Activated T-cell treated with anti-CD3 and anti-CD28 coated beads, Interleukin-2, amount 50 U/mL, for 4 hours (primary cell): Measurements from ENCODE around the gene C2orf42. TPM values are rescaled to one million over a fixed set of nuclear protein-coding genes. Genes with fewer than 3 reads are reported as not detected.
"Not testable (repeated sequence)": the region's sequence is repeated elsewhere in the genome, so short reads cannot be mapped to it uniquely, and the experiment has no call there.

Source experiments
- ATAC-seq, 2 donors: fragments of 200-7000 bp; cut with Tn5 transposase; one replicate each; pipeline ENCODE4 v1.10.0; 2021
- DNase-seq: peaks from one replicate; pipeline ENCODE4 v3.0.0-alpha.2; 2020
- H3K27me3 Mint-ChIP-seq: one replicate; pipeline ENCODE4 v1.8.0; 2021; ENCODE audit warnings: low read depth, mixed read lengths
- H3K36me3 Mint-ChIP-seq: one replicate; pipeline ENCODE4 v1.8.0; 2022; ENCODE audit warnings: mixed read lengths; ENCODE audit not compliant: insufficient read depth
- H3K4me1 Mint-ChIP-seq: one replicate; pipeline ENCODE4 v1.8.0; 2021; ENCODE audit warnings: low read depth, mixed read lengths
- H3K4me3 Mint-ChIP-seq: one replicate; pipeline ENCODE4 v1.8.0; 2021; ENCODE audit warnings: mild to moderate bottlenecking, moderate library complexity, mixed read lengths
- H3K9me3 Mint-ChIP-seq: one replicate; pipeline ENCODE4 v1.8.0; 2021; ENCODE audit warnings: mixed read lengths
- total RNA-seq, 3 donors: library from RNA; stranded (reverse); gene quantifications; one replicate each; pipeline ENCODE4 v1.2.1, GENCODE V29; 2021

Gene C2orf42
- total RNA-seq, 3 donors from 2014 or later, result 16.7 to 20.1 (median 18.5) TPM

DNA sequence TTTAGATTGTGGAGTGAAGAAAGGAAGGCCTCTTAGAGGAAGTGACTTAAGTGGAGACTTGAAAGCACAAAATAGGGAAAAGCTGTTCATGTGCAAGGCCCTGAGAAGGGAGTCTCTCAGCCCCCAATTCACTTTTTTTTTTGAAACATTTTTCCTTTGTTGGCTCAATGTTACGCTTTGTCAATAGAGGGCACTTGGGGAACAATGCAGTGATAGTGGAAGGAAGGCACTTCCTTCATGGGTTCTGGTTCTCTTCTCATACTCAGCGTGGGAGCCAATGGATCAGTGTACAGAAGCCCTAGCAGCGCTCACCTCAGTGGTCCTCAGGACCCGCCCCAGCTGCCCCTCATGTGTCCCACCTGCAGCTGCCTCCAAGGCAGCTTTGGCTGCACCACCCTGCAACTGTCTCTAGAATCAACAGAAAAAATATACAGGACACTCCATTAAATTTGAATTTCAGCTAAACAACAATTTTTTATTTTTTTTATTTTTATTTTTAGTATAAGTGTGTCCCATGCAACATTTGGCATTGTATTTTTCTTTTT is 8.6 kb upstream of the C2orf42 start:
- Mint-ChIP-seq H3K4me3 (no peak overlapping the region), H3K9me3 (no peaks in the 10 kb centered on the region), H3K36me3 (no peaks in the 10 kb centered on the region), H3K4me1 (no peaks in the 10 kb centered on the region), H3K27me3 (peaks cover 2% of the 10 kb centered on the region)
- ATAC-seq (no peak), DNase-seq (no peak)

DNA sequence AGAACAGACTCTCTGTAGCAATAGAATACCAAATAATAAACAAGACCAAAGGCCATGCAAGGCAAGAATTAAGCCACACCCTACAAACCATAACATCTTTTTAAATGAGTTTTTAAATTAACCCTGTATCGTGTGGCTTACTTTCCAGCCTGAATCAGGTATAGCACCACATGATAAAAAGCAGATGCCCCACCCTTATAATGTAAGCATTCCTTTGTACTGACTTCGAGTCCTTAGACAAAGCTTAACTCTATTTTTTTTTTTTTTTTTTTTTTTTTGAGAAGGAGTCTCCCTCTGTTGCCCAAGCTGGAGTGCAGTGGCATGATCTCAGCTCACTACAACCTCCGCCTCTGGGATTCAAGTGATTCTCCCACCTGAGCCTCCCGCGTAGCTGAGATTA is 1.7 kb upstream of the C2orf42 start:
- H3K4me1 Mint-ChIP-seq, result peaks cover 23% of the 10 kb centered on the region
- ATAC-seq (no peak), DNase-seq (no peak)
- no peak overlapping the region for H3K4me3 Mint-ChIP-seq
- no peaks in the 10 kb centered on the region for H3K27me3 Mint-ChIP-seq
- no peaks in the 10 kb centered on the region for H3K9me3 Mint-ChIP-seq
- peaks cover 6% of the 10 kb centered on the region for H3K36me3 Mint-ChIP-seq

DNA sequence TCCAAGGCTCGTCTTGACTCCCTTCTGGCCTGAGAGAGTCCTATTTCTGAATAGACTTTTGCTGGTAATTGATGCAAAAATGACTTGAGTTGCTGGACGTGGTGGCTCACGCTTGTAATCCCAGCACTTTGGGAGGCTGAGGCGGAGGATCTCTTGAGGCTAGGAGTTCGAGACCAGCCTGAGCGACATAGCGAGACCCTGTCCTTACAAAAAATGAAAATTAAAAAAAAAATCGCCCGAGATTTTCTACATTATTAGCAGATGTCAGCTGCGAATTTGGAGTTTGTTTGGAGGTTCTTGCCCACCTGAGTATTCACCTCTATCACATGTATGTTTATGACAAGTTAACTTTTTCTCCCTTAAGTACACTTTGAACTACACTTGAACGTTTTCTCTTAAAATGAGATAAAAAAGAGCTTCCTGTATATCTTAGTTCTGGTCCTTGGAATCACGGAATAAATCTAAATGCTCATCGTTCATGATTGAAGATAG is 471 bp upstream of the C2orf42 start:
- peaks cover 6% of the 10 kb centered on the region for H3K36me3 Mint-ChIP-seq
- no peak for ATAC-seq
- H3K9me3 Mint-ChIP-seq, result no peaks in the 10 kb centered on the region
- no peaks in the 10 kb centered on the region for H3K27me3 Mint-ChIP-seq
- H3K4me1 Mint-ChIP-seq, result peaks cover 23% of the 10 kb centered on the region
- no peak for DNase-seq
- H3K4me3 Mint-ChIP-seq, result peak overlapping the region; percentile 93

DNA sequence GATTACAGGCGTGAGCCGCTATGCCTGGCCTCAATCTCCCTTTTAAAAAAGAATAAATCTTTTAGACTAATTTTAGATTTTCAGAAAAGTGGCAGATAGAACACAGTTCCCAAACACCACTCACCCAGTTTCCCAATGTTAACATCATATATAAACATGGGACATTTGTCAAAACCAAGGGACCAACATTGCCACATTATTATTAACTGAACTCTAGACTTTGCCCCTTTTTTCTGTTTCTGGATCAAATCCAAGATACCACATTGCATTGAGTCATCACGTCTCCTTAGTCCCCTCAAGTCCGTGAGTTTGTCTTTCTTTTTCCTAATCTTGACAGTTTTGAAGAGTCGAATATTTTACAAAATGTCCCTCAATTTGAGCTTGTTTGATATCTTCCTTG is 2.4 kb downstream of the C2orf42 start:
- Mint-ChIP-seq H3K36me3 (peaks cover 6% of the 10 kb centered on the region), H3K4me1 (peaks cover 23% of the 10 kb centered on the region), H3K4me3 (peak overlapping the region; percentile 93), H3K27me3 (no peaks in the 10 kb centered on the region), H3K9me3 (no peaks in the 10 kb centered on the region)
- no peak for ATAC-seq
- DNase-seq, result no peak

DNA sequence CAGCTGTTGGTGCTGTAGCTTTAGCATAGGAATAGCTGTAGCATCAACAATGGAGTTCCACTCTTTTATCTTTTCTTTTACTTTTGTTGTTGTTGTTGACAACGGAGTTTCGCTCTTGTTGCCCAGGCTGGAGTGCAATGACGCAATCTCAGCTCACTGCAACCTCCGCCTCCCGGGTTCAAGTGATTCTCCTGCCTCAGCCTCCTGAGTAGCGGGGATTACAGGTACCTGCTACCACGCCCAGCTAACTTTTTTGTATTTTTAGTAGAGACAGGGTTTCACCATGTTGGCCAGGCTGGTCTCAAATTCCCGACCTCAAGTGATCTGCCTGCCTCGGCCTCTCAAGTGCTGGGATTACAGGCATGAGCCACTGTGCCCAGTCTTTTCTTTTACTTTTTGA is 3.6 kb downstream of the C2orf42 start:
- Mint-ChIP-seq H3K36me3 (peaks cover 13% of the 10 kb centered on the region), H3K4me1 (peaks cover 23% of the 10 kb centered on the region)
- H3K27me3 Mint-ChIP-seq, ATAC-seq, H3K4me3 Mint-ChIP-seq, DNase-seq, H3K9me3 Mint-ChIP-seq: not testable (repeated sequence)

DNA sequence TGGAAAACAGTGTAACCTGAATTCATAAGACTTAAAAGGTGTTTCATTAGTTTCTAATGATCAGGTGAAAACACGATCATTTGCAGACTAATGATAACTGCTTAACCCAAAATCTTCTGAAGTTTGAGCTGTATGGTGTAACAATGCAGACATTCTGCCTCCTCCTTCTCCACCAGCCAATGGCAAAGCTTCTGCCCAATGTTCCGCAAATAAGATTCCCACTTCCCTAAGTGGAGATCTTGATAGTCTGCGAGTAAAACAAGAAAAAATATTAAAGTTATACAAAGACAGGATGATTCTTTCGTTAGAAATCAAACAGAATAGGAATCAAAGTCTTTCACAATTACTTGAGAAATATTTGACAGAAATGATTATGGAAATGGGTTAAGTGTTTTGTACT is 8.1 kb downstream of the C2orf42 start:
- Mint-ChIP-seq H3K27me3 (no peaks in the 10 kb centered on the region), H3K4me1 (no peaks in the 10 kb centered on the region), H3K36me3 (peaks cover 17% of the 10 kb centered on the region), H3K9me3 (no peaks in the 10 kb centered on the region), H3K4me3 (no peak overlapping the region)
- ATAC-seq (no peak), DNase-seq (no peak)

DNA sequence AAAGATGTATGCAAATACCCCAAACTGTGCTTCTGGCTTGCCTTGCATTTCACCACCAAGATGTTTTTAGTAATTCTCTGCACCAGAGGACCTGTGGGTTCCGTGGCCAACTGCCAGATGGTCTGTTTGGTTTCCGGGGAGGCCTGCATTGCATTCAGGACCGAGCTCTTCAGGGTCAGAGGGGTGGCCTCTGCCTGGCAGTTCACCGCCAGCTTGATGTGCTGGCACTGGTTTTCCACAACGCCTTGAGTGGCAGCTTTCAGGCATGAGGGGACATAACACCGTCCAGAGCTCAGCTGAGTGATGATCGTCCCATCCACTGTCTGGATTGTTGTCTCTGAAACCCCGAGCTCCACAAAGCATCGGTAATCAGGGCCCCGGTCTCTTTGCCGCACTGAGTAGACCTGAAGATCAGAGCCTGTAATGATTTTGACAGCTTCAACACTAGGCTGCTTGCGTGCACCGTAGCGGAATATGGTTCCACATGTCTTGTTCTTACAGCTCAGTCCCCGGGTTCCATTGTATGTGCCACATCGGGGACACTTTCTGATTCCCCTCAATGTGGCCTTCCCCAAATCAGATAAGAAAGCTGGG is 9.4 kb downstream of the C2orf42 start:
- Mint-ChIP-seq H3K4me1 (no peaks in the 10 kb centered on the region), H3K4me3 (no peak overlapping the region), H3K27me3 (no peaks in the 10 kb centered on the region), H3K9me3 (no peaks in the 10 kb centered on the region), H3K36me3 (peaks cover 20% of the 10 kb centered on the region)
- DNase-seq (no peak), ATAC-seq (no peak)

DNA sequence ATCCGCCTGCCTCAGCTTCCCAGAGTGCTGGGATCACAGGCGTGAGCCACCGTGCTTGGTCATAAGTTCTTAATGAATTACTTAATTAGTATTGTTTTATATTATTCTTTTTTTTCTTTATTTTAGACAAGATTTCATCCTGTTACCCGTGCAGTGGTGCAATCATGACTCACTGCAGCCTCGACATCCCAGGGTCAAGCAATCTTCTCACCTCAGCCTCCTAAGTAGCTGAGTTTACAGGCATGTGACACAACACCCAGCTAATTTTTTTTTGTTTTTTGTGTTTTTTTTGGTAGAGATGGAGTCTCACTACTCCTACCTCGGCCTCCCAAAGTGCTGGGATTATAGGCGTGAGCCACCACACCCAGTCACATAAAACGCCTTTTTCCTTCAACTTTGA is 17.3 kb downstream of the C2orf42 start:
- H3K27me3 Mint-ChIP-seq, result no peaks in the 10 kb centered on the region
- DNase-seq (no peak), ATAC-seq (no peak)
- no peaks in the 10 kb centered on the region for H3K9me3 Mint-ChIP-seq
- no peaks in the 10 kb centered on the region for H3K4me1 Mint-ChIP-seq
- H3K36me3 Mint-ChIP-seq, result peaks cover 23% of the 10 kb centered on the region
- no peak overlapping the region for H3K4me3 Mint-ChIP-seq

DNA sequence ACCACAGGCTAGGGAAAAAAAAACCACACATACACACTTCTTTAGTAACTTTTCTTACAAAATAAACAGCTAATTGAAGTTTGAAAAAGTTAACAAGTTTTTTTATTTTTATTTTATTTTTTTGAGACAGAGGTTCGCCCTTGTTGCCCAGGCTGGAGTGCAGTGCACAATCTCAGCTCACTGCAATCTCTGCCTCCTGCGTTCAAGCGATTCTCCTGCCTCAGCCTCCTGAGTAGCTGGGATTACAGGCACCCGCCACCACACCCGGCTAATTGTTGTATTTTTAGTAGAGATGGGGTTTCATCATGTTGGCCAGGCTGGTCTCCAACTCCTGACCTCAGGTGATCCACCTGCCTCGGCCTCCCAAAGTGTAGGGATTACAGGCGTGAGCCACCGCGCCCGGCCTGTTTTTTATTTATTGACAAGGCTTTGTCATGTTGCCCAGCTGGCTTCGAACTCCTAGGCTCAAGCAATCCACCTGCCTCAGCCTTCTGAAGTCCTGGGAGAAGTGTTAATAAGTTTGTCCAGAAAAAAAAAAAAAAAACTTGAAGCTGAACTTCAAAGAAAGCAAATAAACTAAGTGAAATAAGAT is 21.1 kb downstream of the C2orf42 start:
- H3K4me1 Mint-ChIP-seq, ATAC-seq, H3K9me3 Mint-ChIP-seq, H3K27me3 Mint-ChIP-seq, H3K4me3 Mint-ChIP-seq, DNase-seq: not testable (repeated sequence)
- peaks cover 24% of the 10 kb centered on the region for H3K36me3 Mint-ChIP-seq

DNA sequence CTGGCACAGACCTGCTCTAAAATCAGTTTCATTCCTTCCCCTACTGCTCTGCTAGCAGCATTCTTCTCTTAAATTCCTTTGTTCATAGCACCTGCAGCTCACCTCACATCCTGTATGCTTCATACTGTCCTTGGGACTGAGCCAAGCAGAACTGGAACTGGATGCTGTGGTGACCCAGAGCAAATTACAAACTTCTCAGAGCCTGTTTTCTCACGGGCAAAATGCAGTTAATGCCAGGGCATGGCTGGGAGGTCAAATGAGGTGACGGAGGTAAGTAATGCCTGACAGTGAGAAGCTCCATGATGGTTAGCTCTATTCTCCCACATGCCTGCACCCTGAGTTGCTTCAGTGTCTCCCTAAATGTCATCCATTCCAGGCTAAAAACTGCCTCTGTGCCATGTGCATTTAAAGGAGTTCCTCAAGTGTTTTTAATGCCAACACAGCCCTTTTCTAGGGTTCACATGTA is 29.7 kb downstream of the C2orf42 start:
- ATAC-seq, result peak in 1 of 2 donors; percentile 48
- Mint-ChIP-seq H3K4me3 (no peak overlapping the region), H3K4me1 (peaks cover 6% of the 10 kb centered on the region), H3K27me3 (no peaks in the 10 kb centered on the region), H3K36me3 (peaks cover 12% of the 10 kb centered on the region), H3K9me3 (no peaks in the 10 kb centered on the region)
- no peak for DNase-seq

DNA sequence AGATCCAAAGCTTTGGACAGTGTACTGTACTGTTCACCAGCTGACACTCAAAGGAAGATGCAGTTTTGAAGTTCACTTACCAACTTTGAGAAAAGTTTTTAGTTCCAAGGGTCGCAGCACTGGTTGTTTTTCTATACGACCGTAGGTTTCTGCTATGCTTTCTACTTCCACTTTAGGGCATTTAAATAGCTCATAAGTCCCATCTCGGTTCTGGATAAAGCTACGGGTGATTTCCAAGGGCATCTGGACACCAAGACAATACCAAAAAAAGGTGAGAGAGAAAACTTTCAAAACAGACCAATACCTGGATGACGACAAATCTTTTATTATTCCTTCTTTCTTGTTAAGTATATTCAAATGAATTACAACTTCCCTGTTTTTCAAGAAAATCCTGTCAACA is 30.3 kb downstream of the C2orf42 start:
- Mint-ChIP-seq H3K36me3 (peaks cover 12% of the 10 kb centered on the region), H3K27me3 (no peaks in the 10 kb centered on the region), H3K4me1 (peaks cover 6% of the 10 kb centered on the region), H3K9me3 (no peaks in the 10 kb centered on the region), H3K4me3 (no peak overlapping the region)
- ATAC-seq, result no peak
- no peak for DNase-seq

DNA sequence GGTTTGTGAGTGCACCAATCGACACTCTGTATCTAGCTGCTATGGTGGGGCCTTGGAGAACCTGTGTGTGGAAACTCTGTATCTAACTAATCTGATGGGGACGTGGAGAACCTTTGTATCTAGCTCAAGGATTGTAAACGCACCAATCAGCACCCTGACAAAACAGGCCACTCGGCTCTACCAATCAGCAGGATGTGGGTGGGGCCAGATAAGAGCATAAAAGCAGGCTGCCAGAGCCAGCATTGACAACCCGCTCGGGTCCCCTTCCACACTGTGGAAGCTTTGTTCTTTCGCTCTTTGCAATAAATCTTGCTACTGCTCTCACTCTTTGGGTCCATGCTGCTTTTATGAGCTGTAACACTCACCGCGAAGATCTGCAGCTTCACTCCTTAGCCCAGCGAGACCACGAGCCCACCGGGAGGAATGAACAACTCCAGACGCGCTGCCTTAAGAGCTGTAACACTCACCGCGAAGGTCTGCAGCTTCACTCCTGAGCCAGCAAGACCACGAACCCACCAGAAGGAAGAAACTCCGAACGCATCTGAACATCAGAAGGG is 41.6 kb downstream of the C2orf42 start:
- ATAC-seq, H3K4me3 Mint-ChIP-seq, H3K9me3 Mint-ChIP-seq, DNase-seq, H3K27me3 Mint-ChIP-seq: not testable (repeated sequence)
- peaks cover 19% of the 10 kb centered on the region for H3K36me3 Mint-ChIP-seq
- H3K4me1 Mint-ChIP-seq, result peaks cover 16% of the 10 kb centered on the region

DNA sequence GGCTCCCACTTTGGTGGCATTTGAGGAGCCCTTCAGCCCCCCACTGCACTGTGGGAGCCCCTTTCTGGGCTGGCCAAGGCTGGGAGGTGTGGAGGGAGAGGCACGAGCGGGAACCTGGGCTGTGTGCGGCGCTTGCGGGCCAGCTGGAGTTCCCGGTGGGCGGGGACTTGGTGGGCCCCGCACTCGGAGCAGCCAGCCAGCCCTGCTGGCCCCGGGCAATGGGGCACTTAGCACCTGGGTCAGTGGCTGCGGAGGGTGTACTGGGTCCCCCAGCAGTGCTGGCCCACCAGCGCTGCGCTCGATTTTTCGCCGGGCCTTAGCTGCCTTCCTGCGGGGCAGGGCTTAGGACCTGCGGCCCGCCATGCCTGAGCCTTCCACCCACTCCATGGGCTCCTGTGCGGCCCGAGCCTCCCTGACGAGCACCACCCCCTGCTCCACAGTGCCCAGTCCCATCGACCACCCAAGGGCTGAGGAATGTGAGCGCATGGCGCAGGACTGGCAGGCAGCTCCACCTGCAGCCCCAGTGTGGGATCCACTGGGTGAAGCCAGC is 42.5 kb downstream of the C2orf42 start:
- not testable (repeated sequence) for H3K9me3 Mint-ChIP-seq, H3K4me3 Mint-ChIP-seq, ATAC-seq, H3K27me3 Mint-ChIP-seq, DNase-seq
- Mint-ChIP-seq H3K4me1 (peaks cover 20% of the 10 kb centered on the region), H3K36me3 (peaks cover 19% of the 10 kb centered on the region)

DNA sequence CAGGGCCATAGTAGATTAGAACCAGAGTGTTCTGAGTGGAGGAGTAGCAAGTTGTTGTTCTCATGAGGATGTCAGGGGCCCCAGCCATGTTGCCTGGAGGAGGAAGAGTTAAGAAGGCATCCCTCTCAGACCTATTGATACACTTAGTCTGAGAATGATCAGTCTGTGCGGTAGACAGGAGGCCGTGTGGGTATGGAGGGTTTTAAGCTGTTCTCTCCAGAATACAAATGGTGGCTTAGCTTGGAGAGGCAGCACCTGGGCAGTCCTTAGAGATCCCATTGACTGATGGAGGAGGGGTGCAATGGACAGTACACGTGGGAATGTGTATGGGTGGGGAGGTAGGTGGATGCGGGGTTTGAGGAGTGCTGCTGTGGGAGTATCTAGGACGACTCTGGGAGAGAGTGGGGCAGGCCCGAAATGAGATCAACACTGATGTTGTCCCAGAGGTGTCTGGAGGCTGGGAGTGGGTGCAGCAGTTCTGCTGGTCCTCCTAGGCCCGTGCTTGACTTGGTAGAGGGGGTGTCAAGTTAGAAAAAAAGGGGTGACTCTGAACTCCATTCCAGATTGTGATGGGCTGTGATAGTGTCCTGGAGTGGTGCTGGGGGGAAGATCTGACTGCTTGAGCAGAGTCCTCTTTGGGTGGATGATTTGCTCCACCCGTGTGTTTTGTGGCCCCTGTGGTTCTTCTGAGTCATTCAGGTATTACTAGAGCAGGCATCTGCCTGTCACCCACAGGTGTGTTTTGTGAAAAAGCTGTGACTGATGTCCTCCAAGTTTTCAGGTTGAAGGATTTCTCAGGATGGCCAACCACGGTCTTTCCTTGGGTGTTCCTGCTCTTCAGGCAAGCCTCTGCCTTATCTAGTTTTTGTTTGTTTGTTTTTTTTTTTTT is 44.7 kb downstream of the C2orf42 start:
- ATAC-seq, result no peak
- no peak overlapping the region for H3K4me3 Mint-ChIP-seq
- no peak for DNase-seq

More for the DNA sequence above, 44.7 kb downstream of the C2orf42 start:
- Mint-ChIP-seq H3K27me3 (no peaks in the 10 kb centered on the region), H3K36me3 (peaks cover 10% of the 10 kb centered on the region), H3K4me1 (peaks cover 34% of the 10 kb centered on the region), H3K9me3 (no peaks in the 10 kb centered on the region)
